COLO668 (cell line): ENCODE data around the gene CNNM2.
"Not testable (repeated sequence)": the region's sequence is repeated elsewhere in the genome, so short reads cannot be mapped to it uniquely, and the experiment has no call there.

Experiments used
- DNase-seq: peaks from one replicate; lab custom pipeline; 2025; ENCODE audit not compliant: unreplicated experiment; lab: John Stamatoyannopoulos, UW

Gene CNNM2

DNA sequence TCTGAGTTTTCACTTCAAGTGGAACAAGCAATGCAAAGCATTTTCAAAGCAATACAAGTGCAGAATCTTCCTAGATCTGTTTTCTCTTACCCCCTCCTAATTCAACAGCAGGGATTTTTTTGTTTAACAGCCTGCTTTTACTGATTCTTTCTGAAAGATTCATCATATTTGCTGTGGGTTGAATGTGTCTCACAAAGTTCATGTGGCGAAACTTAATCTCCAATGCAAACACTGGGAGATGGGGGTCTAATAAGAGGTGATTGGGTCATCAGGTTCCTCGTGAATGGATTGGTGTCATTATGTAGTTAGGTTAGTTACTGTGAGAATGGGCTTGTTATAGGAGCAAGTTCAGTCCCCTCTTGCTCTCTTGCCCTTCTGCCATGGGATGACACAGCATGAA lies 107.6 kb downstream of the CNNM2 start:
- DNase-seq, result no peak

DNA sequence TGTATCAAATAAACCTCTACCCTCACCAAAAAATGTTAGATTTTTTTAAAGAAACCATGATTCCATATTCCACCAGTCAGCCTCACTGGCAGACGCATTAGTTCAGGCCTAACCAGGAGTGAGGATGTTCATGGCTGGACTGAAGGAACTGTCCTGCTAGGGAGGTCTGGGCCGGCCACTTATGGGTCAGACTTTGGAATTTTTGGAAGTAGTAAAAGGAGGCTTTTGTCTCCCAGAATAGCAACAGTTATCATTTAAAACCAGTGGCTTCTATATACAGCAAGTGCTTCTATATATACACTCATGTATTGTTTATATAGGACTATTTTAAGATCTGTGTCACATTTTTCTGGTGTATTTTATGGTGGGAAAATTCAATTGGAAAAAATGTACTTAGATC lies 120.5 kb downstream of the CNNM2 start:
- DNase-seq, result no peak

DNA sequence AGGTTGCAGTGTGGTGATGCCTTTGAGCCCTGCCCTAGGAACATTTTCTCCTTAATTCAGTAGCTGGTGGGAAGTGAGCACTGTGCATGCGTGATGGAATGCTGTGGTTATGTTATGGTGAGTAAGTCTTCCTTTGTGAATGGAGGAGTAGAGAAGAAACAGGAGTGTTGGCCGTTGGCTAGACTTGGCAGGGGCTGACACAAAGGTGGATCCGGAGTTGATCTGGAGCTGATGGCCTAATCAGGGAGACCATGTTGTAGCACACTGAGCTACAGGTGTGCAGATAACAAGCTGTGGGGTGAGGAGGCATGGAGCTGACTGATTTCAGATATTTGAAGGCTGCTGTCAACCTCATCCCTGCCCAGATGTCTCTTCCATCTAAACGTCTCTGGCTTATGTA lies 122.3 kb downstream of the CNNM2 start:
- DNase-seq, result no peak

DNA sequence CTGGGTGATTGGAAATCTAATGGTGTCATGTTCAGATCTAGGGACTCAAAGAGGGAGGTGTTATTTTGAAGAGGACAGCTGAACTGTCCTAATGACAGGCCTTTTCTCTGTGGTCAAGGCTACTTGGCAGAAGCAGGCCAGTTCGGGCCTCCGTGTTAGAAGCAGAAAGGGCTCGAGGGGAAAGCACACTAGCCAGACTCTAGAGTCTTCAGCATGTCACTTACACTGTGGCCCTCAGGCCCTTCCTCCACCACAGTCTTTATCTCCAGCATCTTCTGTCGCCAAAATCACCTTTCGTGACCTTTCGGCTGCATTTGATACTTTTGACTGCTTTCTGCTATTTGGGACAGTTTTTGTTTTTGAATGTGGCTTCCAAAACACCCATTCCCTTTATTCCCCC lies 123.3 kb downstream of the CNNM2 start:
- DNase-seq, result no peak

DNA sequence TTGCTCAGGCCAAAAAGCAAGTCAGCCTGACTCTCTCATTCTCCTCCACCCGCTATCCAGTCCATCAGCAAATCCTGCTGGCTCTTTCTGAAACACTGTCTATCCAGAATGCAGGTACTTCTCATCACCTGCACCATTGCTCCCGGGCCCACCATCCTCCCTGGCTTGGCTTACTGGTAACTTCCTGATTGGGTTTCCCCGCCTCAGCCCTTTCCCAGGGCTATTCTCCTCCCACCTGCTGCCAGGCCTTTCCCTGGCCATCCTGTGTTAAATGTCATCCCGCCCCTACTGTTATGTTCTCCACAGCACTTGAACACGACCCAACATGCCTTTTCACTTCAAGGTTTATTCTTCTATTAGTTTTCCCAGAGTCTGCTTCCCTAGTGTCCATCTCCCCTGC lies 124.0 kb downstream of the CNNM2 start:
- DNase-seq, result peak; percentile 36

DNA sequence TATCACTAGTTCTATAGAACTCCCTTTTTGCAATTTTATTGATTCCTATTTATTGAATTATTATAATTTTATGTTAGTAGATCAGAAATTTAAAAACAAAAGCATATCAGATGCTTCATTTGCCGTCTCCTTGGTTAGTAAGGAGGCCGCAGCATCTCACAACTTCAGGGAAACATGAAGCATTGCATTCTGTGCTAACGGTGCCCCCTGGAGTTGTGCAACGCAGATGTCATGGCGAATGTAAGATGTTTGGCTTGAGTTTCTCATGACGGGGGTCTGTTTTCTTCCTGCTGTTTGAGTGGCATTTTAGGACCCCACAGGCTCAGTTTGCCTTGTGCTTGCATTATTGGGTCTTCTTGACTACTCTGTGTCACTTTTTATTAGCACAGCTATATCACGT lies 124.8 kb downstream of the CNNM2 start:
- no peak for DNase-seq

DNA sequence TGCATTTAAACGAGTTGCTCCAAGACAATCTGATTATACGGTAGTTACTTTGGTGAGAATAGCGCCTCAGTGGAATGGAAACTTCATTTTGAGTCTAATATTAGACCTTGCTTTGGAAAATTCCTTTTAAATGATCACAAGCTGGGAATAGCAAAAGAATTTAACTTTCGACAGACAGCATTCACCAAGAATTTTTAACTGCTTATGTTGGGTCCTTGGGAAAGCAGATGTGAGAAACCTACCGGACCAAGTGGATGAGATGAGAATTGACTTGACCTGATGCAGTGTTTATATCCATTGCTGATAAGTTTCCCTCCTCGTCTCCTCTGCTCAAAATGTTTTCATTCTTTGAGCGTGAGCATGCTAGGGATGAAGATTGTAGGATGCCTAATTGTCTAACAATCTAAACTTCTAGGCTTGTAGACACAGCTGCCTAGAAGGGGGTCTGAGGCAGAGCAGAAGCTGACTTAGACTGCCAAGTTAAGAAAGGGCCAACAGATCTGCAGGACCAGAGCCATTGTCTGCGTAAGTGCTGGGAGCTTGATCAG lies 126.9 kb downstream of the CNNM2 start:
- no peak for DNase-seq

DNA sequence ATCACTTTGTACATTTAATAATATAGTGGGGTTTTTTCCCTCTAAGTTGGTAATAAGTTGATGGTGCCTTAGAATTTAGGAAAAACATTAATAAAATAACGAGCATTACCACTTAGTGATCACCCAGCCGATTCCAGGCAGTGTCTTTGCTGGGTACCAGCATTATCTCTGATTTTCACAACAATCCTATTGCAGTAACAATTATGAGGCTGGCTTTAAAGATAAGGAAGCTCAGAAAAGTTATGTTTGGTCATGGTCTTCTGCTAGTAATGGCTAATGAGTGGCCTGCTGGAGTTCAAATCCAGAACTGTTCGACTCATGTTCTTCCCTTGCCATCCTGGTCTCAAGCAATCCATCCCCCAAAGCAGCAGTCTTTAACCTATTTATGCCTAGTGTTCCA lies 127.9 kb downstream of the CNNM2 start:
- no peak for DNase-seq

DNA sequence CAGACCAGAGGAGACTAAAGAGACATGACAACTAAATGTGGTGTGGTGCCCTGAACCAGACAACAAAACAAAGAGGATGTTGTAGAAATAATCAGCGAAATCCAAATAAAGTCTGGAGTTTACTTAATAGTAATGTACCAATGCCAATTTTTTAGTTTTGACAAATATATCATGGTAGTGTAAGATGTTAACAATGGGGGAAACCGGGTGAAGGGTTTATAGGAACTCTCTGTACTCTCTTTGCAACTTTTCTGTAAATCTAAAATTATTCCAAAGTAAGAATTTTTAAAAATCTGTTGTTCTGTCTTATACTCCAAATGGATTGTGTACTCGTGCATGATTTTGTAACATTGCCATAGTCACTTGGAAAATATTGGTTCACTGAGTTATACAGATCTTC lies 129.3 kb downstream of the CNNM2 start:
- DNase-seq, result no peak

DNA sequence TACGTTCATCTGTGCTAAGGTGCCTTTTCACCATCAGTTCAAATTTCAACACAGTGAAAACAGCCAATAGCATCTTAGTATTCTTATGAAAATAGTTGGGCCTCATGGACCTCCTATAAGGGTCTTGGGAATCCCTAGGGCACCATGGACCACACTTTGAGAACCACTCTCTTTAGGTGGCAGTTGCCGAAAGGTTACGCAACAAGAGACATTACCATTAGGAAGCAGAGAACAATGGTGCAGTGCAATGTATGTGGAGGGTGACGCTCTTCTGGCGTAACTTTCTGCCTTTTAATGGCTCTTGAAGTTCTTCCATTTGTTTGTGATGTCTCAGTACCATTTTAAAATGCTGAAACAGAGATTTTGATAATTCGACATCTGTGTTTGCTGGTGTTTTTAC lies 131.1 kb downstream of the CNNM2 start:
- no peak for DNase-seq

DNA sequence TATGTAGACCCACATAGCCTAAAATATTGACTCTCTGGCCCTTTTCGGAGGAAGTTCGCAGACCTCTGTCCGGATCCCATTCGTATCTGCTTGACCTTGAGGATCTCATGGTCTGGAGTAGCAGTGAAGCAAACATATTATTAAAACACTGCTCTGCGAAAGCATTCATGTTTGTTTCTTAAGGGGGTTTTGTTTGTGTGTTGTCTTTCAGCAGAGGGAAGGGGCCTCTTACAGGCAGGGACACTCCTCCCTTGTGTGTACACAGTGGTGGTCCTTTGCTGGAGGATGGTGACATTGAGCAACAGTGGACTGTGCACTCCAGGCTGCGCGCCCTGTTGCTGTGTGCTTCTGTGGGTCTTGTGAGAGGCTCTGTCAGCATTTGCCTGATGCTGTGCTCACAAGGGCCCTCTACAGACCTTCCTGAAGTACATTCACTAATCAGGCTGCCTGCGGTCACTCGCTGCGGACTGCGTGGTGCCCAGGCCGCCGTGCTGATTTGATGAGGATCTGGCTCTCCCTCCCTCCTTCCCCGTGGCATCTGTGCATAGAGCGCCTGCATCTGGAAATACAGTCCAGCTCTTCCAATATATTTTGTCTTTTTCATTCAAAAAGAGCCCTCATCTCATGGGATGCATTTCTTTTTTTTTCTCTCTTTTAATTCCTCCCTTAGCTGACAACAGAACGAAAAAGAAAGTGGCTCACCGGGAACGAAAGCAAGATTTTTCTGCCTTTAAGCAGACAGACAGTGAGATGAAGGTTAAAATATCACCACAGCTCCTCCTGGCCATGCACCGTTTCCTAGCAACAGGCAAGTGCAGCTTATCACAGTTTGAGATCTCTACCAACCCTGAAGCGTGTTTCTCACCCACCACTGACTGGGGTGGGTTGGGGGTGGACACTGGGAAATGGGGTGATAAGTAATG lies 135.8 kb downstream of the CNNM2 start:
- no peak for DNase-seq

DNA sequence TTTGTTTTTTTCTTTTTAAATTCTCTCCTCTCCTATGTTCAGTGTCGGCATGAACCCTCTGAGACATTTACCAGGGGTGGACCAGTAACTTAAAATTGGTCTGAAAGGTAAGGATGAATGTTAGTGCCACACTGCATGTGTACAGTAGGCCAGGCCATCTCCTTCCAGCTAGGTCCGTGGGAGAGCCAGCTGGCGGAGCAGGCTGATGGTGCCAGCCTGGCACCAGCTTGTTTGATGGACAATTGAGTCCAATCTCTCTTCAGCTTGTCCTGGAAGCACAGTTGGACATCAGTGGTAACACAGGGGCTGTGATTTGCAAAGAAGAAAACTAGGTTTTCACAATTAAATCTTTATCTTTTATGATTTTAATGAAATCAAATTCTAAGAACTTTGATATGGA lies 136.5 kb downstream of the CNNM2 start:
- no peak for DNase-seq

DNA sequence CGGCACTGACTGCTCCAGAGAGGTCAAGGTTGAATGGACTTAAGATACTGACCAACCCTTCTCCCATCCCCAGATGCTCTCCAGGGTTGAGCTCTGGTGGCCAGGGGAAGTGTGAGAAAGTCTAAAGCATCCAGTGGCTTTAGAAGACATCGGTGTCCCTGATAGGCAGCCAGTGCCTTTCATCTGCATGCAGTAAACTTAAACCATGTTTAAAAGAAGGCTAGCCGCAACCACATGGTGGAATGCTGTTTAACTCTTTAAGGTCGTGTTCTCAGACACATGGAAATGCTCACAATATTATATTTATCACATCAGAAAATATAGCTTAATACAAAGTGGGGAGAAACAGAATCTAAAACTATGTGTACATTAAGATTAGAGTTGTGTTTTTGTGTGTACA lies 137.0 kb downstream of the CNNM2 start:
- no peak for DNase-seq

DNA sequence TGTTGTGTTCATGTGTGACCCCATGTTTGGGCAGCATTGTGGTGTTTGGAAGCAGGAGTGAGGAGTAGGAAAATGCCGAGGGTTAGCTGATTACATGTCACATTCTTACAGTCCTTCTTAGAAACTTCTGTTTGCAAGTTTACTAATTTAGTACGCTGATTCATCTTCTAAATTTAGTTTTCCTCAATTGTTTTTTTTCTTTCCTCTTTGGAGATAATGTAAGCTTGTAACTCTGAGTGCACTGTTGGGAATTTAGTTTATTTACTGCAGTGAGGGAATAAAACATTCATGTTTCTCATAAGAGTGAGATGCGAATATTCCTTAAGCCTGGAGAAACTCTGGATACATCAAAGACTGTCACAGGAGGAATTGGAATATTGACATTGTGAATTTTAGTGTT lies 139.9 kb downstream of the CNNM2 start:
- DNase-seq, result no peak

DNA sequence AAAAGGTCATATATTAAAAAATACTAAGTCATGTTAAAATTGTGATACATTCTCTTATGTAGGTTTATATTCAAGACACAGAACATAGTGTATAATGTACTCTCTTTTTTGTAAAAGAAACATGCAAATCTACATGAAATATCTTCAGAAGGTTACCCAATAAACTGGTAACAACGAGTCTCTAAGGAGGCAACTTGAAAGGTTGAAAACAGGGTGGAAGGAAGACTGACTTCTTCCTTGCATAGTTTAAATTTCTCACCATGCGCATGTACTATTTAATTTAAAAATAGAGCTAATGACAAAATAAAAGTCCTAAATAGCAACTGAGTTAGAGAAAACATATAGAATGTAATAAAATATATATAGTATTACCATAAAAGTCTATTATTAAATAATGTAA lies 142.5 kb downstream of the CNNM2 start:
- DNase-seq, result no peak

DNA sequence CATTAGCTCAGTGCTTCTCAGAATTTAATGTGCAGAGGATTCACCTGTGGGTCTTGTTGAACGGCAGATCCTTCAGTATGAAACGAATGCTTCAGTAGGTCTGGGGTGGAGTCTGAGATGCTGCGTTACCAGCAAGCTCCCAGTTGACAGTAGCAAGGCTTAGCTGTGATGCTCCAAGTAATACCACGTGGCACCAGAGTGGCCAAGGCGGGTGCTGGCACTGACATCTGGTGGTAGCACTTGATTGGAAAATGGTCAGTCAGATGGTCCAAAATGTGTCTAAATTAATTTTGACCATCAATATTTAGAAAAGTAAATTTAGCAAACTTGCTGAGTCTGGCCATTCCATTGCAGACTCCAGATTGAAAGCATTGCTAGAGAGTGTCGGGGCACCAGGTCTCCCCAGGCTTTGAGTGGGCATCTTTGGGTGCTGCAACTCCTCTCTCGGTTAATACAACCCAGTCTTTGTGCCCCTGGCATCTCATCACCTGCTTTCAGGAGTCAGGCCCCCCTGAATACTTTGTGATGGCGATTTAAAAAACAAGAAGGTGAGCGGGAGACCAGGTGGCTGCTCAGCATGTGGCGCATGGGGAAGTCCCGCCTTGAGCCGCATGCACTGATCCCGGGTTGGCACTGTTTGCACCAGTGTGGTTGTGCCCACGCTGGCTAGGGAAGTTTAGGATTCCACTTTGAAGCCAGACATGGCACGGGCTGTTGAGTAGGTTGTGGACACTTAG lies 144.9 kb downstream of the CNNM2 start:
- no peak for DNase-seq

DNA sequence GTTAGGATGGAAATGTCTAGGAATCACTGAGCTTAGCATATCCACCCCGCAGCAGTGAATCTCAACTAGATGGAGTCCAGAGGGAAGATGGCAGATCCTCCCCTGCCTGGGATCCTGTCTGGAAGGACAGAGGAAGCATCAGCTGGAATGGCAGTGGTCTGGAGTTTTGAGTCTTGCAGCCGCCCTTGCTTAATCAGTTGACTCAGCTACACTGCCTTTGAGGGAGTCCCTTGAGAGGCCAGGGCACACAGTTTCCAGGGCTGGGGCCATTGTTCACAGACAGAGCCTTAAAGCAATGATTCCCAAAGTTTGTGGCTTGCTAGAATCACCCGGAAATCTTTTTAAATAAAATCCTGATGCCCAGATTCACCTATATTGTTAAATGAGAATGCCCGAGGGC lies 146.9 kb downstream of the CNNM2 start:
- no peak for DNase-seq

DNA sequence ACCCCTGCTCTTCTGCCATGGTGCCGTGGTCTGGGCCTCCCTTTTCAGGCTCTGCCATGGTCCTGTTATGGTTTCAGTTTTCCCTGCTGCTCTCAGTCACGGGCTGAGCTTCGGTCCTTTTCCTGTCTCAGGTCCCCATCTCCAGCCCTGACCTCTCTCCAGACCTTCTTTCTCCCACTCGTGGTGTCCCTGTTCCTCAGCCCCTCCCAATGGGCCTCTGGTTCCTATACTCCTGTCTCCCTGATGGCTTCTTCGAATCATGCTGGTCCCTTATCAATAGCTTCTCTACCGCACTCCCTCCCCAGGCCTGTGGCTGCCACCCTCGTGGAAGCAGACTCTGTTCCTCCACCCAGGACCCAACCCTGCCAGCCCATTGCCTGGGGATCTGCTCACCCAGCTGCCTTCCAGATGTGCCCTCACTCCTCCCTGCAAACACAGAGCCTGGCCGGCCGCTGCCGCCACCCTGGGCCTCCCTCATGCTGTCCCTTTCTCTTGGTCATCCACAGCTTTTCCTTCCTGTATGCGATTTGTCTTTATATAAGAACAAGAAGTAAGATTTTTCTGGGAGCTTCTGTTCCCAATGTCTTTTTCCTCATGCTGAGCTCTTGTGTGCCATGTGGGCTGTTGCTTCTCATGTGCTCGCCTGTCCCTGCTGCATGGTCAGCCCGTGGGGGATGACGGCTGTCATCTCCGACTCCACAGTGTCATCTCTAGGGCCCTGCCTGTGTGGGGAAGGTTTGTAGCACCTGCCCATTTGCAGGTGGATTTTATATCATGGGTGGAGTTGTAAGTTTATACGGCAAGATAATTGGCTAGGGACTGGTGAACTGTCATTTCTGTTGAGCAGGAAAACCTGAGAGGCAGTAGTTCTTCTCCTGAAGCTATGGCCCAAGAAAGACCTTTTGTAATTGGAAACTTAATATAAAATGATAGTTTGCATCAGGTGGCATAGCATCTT lies 148.3 kb downstream of the CNNM2 start:
- DNase-seq, result no peak

DNA sequence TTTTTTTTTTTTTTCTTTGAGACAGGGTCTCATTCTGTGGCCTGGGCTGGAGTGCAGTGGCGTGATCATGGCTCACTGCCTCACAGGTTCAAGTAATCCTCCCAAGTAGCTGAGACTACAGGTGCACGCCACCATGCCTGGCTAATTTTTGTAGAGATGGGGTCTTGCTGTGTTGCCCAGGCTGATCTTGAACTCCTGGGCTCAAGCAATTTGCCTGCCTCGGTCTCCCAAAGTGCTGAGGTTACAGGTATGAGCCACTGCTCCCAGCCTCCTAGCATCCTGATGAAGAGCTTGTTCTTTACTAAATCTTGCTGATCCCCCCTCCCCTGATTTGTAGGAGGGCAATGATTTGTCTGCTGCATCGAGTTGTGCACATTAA lies 149.0 kb downstream of the CNNM2 start:
- DNase-seq, result not testable (repeated sequence)

DNA sequence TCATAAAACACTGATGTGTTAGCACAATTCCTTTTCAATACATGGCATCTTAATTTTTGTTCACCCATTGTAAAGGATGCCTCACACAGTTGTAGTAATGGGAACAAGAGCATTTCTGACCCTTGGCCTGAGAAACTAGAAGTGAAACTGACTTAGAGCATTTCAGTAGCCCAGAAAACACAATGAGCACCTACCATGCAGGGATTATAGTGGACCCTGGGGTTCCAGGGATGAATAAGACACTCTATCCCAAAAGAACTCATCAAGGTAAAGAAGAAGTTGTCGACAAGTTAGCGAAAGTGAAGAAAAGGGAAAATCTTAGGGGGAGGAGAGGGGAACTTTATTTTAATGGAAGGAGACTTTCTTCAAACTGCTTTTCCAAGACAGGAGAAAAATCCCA lies 149.4 kb downstream of the CNNM2 start:
- DNase-seq, result no peak

DNA sequence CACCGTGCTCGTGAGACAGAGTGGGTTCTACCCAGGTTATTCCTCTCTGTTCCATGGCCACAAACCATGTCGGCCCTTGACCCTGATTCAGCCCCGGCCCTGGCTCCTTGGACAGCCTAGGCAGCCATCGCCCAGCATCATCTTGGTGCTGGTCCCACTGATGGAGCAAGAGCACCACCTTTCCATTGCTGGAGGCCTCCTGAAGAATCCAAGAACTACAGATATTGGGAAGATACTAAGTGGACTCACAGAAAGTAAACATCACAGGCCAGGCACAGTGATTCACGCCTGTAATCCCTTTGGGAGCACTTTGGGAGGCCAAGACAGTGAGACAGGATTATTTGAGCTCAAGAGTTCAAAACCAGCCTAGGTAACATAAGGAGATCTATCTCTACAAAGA lies 149.9 kb downstream of the CNNM2 start:
- DNase-seq, result no peak
